Measurements from ENCODE around the gene SGCA.

GRCh38 chr17:50200457-50201275, 34.9 kb downstream of the SGCA start:
- TF ChIP-seq TAF1 (IDR thresholded peaks at IDR 0.05; ENCODE audit: low read depth, low read length) (no peak), POLR2A (IDR thresholded peaks at IDR 0.05; ENCODE audit: low read depth, low read length) (no peak)
